DND-41 (cell line): ENCODE data around the gene RAB37.

Experiments used
- ATAC-seq: fragments of 200-7000 bp; cut with Tn5 transposase; 3 replicates; pipeline ENCODE4 v1.9.1; 2021; ENCODE audit warnings: low read depth; ENCODE audit not compliant: insufficient read depth
- DNase-seq: peaks from one replicate; pipeline ENCODE4 v3.0.0-alpha.2; 2020
- H2AFZ ChIP-seq: 2 replicates; pipeline ENCODE4 v1.6.0; 2012; ENCODE audit warnings: low read depth, low read length
- H3K27ac ChIP-seq: 2 replicates; pipeline ENCODE4 v1.5.1; 2012; ENCODE audit warnings: low read length, inconsistent platforms
- H3K27me3 ChIP-seq: fragments of 200-600 bp; sonication (generic); 2 replicates; pipeline ENCODE4 v1.6.0; 2012; ENCODE audit warnings: low read length, mild to moderate bottlenecking, inconsistent platforms; ENCODE audit not compliant: insufficient read depth, poor library complexity
- H3K36me3 ChIP-seq: 2 replicates; pipeline ENCODE4 v1.5.1; 2012; ENCODE audit warnings: low read length, inconsistent platforms; ENCODE audit not compliant: insufficient read depth
- H3K4me1 ChIP-seq: 2 replicates; pipeline ENCODE4 v1.5.1; 2012; ENCODE audit warnings: mild to moderate bottlenecking, low read length; ENCODE audit not compliant: insufficient read depth
- H3K4me2 ChIP-seq: 2 replicates; pipeline ENCODE4 v1.6.0; 2012; ENCODE audit warnings: mild to moderate bottlenecking, moderate library complexity, low read length, inconsistent platforms; ENCODE audit not compliant: insufficient read depth
- H3K4me3 ChIP-seq, 2 experiments: fragments of 200-600 bp in 1 of 2; shearing (Covaris generic) in 1 of 2; 2 replicates each; pipeline ENCODE4 v1.5.1; 2012 to 2016; ENCODE audit warnings: inconsistent platforms in 2 of 2, low read length in 2 of 2, mild to moderate bottlenecking in 2 of 2, low read depth in 1 of 2, moderate library complexity in 1 of 2
- H3K79me2 ChIP-seq: 2 replicates; pipeline ENCODE4 v1.6.0; 2012; ENCODE audit warnings: low read length, inconsistent platforms; ENCODE audit not compliant: insufficient read depth
- H3K9ac ChIP-seq: 2 replicates; pipeline ENCODE4 v1.6.0; 2012; ENCODE audit warnings: low read depth, mild to moderate bottlenecking, inconsistent platforms, low read length, moderate library complexity
- H3K9me3 ChIP-seq: 2 replicates; pipeline ENCODE4 v1.5.1; 2012; ENCODE audit warnings: low read length, moderate library complexity, mild to moderate bottlenecking, inconsistent platforms; ENCODE audit not compliant: insufficient read depth, severe bottlenecking
- H4K20me1 ChIP-seq: 2 replicates; pipeline ENCODE4 v1.6.0; 2012; ENCODE audit warnings: low read length; ENCODE audit not compliant: insufficient read depth
- CTCF ChIP-seq: IDR thresholded peaks from 2 replicates; pipeline ENCODE4 v1.5.1; 2012; ENCODE audit warnings: borderline replicate concordance, low read length, moderate library complexity, mild to moderate bottlenecking; ENCODE audit not compliant: poor library complexity, severe bottlenecking; ENCODE audit errors: extremely low read depth
- EZH2 ChIP-seq: IDR thresholded peaks from 3 replicates; pipeline ENCODE4 v1.6.1; 2012; ENCODE audit warnings: borderline replicate concordance, low read depth, mild to moderate bottlenecking, moderate library complexity, low read length, inconsistent platforms; ENCODE audit not compliant: severe bottlenecking

Gene RAB37

DNA sequence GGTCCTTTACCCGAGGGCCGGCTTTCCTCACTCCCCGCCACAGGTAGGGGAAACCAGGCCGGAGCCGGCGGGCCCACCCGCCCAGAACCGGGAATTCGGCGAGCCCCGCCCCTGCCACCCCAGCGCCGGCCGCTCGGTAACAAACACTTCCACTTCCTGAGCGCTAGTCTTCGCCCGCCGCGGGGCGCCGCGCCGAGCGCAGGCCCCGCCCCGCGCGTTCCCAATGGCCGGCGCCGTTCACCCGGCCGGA is 11.1 kb downstream of the RAB37 start:
- H3K9me3 ChIP-seq: no peaks in the 10 kb centered on the region
- DNase-seq (no peak), ATAC-seq (no peak)
- no peaks in the 10 kb centered on the region for H3K27me3 ChIP-seq
- H3K27ac ChIP-seq: peak overlapping the region; percentile 79
- peaks cover 58% of the 10 kb centered on the region for H3K79me2 ChIP-seq
- peak overlapping the region; percentile 100 for H3K4me2 ChIP-seq
- peak; percentile 4 for TF ChIP-seq CTCF
- TF ChIP-seq EZH2: no peak
- peaks cover 45% of the 10 kb centered on the region for H3K36me3 ChIP-seq
- 0 out of 2 replicates have a peak overlapping the region, but pooled peaks have one; percentile 20 for H2AFZ ChIP-seq
- peaks cover 47% of the 10 kb centered on the region for H4K20me1 ChIP-seq
- H3K4me3 ChIP-seq: peak overlapping the region; percentile 18 to 94; a peak in 3 of 4 replicates
- H3K9ac ChIP-seq: peak overlapping the region; percentile 98
- peaks cover 69% of the 10 kb centered on the region for H3K4me1 ChIP-seq

GRCh38 chr17:74748529-74749278 is 11.6 kb downstream of the RAB37 start, which contains the start of gene NHERF1:
Gene NHERF1, plus strand, starts transcription at chr17:74748628. Its CDS starts 219 bp downstream, at chr17:74748847.
- peaks cover 63% of the 10 kb centered on the region for H3K79me2 ChIP-seq
- DNase-seq (peak; percentile 95), ATAC-seq (peak; percentile 85)
- peaks cover 52% of the 10 kb centered on the region for H4K20me1 ChIP-seq
- peak within 1 kb of the TSS; percentile 100 for H3K4me2 ChIP-seq
- H3K9me3 ChIP-seq: no peaks in the 10 kb centered on the region
- H3K27me3 ChIP-seq: no peaks in the 10 kb centered on the region
- peak within 1 kb of the TSS; percentile 74 for H2AFZ ChIP-seq
- peaks cover 50% of the 10 kb centered on the region for H3K36me3 ChIP-seq
- peak within 1 kb of the TSS; percentile 98 for H3K9ac ChIP-seq
- H3K27ac ChIP-seq: peak within 1 kb of the TSS; percentile 92
- H3K4me1 ChIP-seq: peaks cover 69% of the 10 kb centered on the region
- H3K4me3 ChIP-seq: peak within 1 kb of the TSS; percentile 94 to 99
- TF ChIP-seq CTCF (peak; percentile 31), EZH2 (no peak)

- Histone ChIP-seq H2AFZ (peak overlapping the region; percentile 74; the same call in 1 of the 2 replicates), H3K27me3 (no peaks in the 10 kb centered on the region), H4K20me1 (peaks cover 57% of the 10 kb centered on the region), H3K9me3 (no peaks in the 10 kb centered on the region), H3K36me3 (peaks cover 53% of the 10 kb centered on the region), H3K9ac (peak overlapping the region; percentile 98), H3K27ac (peak overlapping the region; percentile 92), H3K4me2 (peak overlapping the region; percentile 100), H3K4me3 (peak overlapping the region; percentile 94 to 99), H3K79me2 (peaks cover 69% of the 10 kb centered on the region), H3K4me1 (peaks cover 61% of the 10 kb centered on the region)
- DNase-seq (peak; percentile 68), ATAC-seq (peak; percentile 30)
- TF ChIP-seq CTCF (no peak), EZH2 (no peak)
Measured at GRCh38 chr17:74749279-74750038, 12.4 kb downstream of the RAB37 start.
